ENCODE data around the gene AUP1.

DNA sequence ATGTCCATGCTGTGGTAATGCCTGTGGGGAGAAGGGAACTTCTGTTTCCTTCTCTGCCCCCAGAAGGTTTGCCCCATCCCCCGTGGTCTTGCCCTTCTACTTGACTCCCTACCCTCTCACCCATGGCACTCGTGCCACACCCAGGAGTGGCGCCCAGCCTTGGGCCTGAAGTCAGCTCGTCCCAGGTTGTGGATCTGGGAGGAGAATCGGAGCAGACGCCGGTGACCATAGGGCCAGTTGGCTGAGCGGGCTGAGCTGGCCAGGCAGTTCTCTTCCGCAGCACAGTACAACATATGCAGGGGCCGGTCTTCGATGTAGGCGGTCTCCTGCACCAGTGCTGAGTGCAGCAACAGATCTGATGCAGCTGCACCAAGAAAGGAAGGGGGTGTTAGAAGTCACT lies 4.9 kb upstream of the AUP1 start:
- TF ChIP-seq, protein P1, sequence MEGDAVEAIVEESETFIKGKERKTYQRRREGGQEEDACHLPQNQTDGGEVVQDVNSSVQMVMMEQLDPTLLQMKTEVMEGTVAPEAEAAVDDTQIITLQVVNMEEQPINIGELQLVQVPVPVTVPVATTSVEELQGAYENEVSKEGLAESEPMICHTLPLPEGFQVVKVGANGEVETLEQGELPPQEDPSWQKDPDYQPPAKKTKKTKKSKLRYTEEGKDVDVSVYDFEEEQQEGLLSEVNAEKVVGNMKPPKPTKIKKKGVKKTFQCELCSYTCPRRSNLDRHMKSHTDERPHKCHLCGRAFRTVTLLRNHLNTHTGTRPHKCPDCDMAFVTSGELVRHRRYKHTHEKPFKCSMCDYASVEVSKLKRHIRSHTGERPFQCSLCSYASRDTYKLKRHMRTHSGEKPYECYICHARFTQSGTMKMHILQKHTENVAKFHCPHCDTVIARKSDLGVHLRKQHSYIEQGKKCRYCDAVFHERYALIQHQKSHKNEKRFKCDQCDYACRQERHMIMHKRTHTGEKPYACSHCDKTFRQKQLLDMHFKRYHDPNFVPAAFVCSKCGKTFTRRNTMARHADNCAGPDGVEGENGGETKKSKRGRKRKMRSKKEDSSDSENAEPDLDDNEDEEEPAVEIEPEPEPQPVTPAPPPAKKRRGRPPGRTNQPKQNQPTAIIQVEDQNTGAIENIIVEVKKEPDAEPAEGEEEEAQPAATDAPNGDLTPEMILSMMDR (IDR thresholded peaks at IDR 0.05): no peak
- no peak for TF ChIP-seq POLR2A (IDR thresholded peaks at IDR 0.05)

Measured in thyroid gland (tissue), 4 donors.